ENCODE measurements around the gene EIF1B. TPM values are rescaled to one million over a fixed set of nuclear protein-coding genes. Genes with fewer than 3 reads are reported as not detected.

Gene EIF1B
- total RNA-seq, 1 experiment from 2014 or later, result 39.9 TPM

GRCh38 chr3:40323946-40324345 is 14.4 kb downstream of the EIF1B start:
- no peak for DNase-seq
- no peak overlapping the region for H3K4me2 ChIP-seq
- no peaks in the 10 kb centered on the region for H3K27me3 ChIP-seq (ENCODE audit: insufficient read depth, low read depth)
- BruUV-seq (replicated peaks), result no TSS peak
- no peak overlapping the region for H3K4me3 ChIP-seq
- no peak overlapping the region for H3K27ac ChIP-seq
- H3K9me3 ChIP-seq (ENCODE audit: insufficient read depth, low read depth), result no peaks in the 10 kb centered on the region
- ChIA-PET CTCF (no interaction called here), POLR2A (ENCODE audit: unreplicated experiment) (no interaction called here)
- intact Hi-C loops (cut with micrococcal nuclease; ENCODE audit: unreplicated experiment), result loop anchor here (10.0 kb wide), 1 partner anchor 1771 kb away; the partner anchor contains the start of gene TRAK1
- TF ChIP-seq EZH2 (IDR thresholded peaks at IDR 0.05; ENCODE audit: low read depth), result no peak
- no peak for TF ChIP-seq CTCF (conservative IDR thresholded peaks at IDR 0.05)
- no peaks in the 10 kb centered on the region for H3F3A ChIP-seq (ENCODE audit: insufficient read depth, low read depth)
- no peaks in the 10 kb centered on the region for H3K79me2 ChIP-seq (ENCODE audit: low read depth)
- no peak overlapping the region for H2AFZ ChIP-seq
- no peaks in the 10 kb centered on the region for H4K20me1 ChIP-seq (ENCODE audit: insufficient read depth)
- H3K9me2 ChIP-seq (ENCODE audit: insufficient read depth), result no peaks in the 10 kb centered on the region
- no peaks in the 10 kb centered on the region for H3K4me1 ChIP-seq (replicated peaks; ENCODE audit: insufficient read depth)
- no peaks in the 10 kb centered on the region for H3K36me3 ChIP-seq (ENCODE audit: low read depth)

- H3K9me2 ChIP-seq (ENCODE audit: insufficient read depth), result no peaks in the 10 kb centered on the region
- BruUV-seq (replicated peaks), result no TSS peak
- H2AFZ ChIP-seq, result no peak overlapping the region
- no peaks in the 10 kb centered on the region for H3K4me1 ChIP-seq (replicated peaks; ENCODE audit: insufficient read depth)
- DNase-seq, result no peak
- H4K20me1 ChIP-seq (ENCODE audit: insufficient read depth), result no peaks in the 10 kb centered on the region
- POLR2A ChIA-PET (ENCODE audit: unreplicated experiment), result no interaction called here
- no peaks in the 10 kb centered on the region for H3K79me2 ChIP-seq (ENCODE audit: low read depth)
- H3K9me3 ChIP-seq (ENCODE audit: insufficient read depth, low read depth), result no peaks in the 10 kb centered on the region
- no peaks in the 10 kb centered on the region for H3K36me3 ChIP-seq (ENCODE audit: low read depth)
- intact Hi-C loops (cut with micrococcal nuclease; ENCODE audit: unreplicated experiment), result loop anchor here (5.0 to 10.0 kb wide), 2 partner anchors 128 to 1770 kb away; partner anchors contain the start of gene TRAK1
- TF ChIP-seq EZH2 (IDR thresholded peaks at IDR 0.05; ENCODE audit: low read depth) (no peak), CTCF (conservative IDR thresholded peaks at IDR 0.05) (no peak)
- H3F3A ChIP-seq (ENCODE audit: insufficient read depth, low read depth), result no peaks in the 10 kb centered on the region
- no peaks in the 10 kb centered on the region for H3K27me3 ChIP-seq (ENCODE audit: insufficient read depth, low read depth)
- CTCF ChIA-PET, result no interaction called here
- H3K4me2 ChIP-seq, result no peak overlapping the region
- no peak overlapping the region for H3K4me3 ChIP-seq
- H3K27ac ChIP-seq, result no peak overlapping the region
Measured at GRCh38 chr3:40324621-40325020, 15.1 kb downstream of the EIF1B start.

GRCh38 chr3:40325465-40325864 is 16.0 kb downstream of the EIF1B start:
- DNase-seq, result no peak
- H3K9me2 ChIP-seq (ENCODE audit: insufficient read depth), result no peaks in the 10 kb centered on the region
- no peak overlapping the region for H3K4me2 ChIP-seq
- CTCF ChIA-PET, result no interaction called here
- H2AFZ ChIP-seq, result no peak overlapping the region
- H3K79me2 ChIP-seq (ENCODE audit: low read depth), result no peaks in the 10 kb centered on the region
- intact Hi-C loops (cut with micrococcal nuclease; ENCODE audit: unreplicated experiment), result loop anchor here (5.0 to 10.0 kb wide), 2 partner anchors 127 to 1769 kb away; partner anchors contain the start of gene TRAK1
- no peak overlapping the region for H3K4me3 ChIP-seq
- TF ChIP-seq CTCF (conservative IDR thresholded peaks at IDR 0.05) (no peak), EZH2 (IDR thresholded peaks at IDR 0.05; ENCODE audit: low read depth) (no peak)
- POLR2A ChIA-PET (ENCODE audit: unreplicated experiment), result no interaction called here
- no TSS peak for BruUV-seq (replicated peaks)
- H3K4me1 ChIP-seq (replicated peaks; ENCODE audit: insufficient read depth), result no peaks in the 10 kb centered on the region
- no peaks in the 10 kb centered on the region for H3K27me3 ChIP-seq (ENCODE audit: insufficient read depth, low read depth)
- H3K9me3 ChIP-seq (ENCODE audit: insufficient read depth, low read depth), result no peaks in the 10 kb centered on the region
- no peaks in the 10 kb centered on the region for H4K20me1 ChIP-seq (ENCODE audit: insufficient read depth)
- no peaks in the 10 kb centered on the region for H3K36me3 ChIP-seq (ENCODE audit: low read depth)
- H3F3A ChIP-seq (ENCODE audit: insufficient read depth, low read depth), result no peaks in the 10 kb centered on the region
- no peak overlapping the region for H3K27ac ChIP-seq

Measured in PC-9 (cell line).